GM19328 (cell line): Measurements from ENCODE around the gene PCGF2.
"Not testable (repeated sequence)": the region's sequence is repeated elsewhere in the genome, so short reads cannot be mapped to it uniquely, and the experiment has no call there.

ENCODE experiments used
- ATAC-seq: cut with Tn5 transposase; IDR thresholded peaks from one replicate; pipeline ENCODE4 v1.9.1; 2021; ENCODE audit warnings: mild to moderate bottlenecking, moderate library complexity; ENCODE audit not compliant: unreplicated experiment

The PCGF2 gene

GRCh38 chr17:38738007-38738662 lies 10.0 kb downstream of the PCGF2 start:
- ATAC-seq, result no peak

- ATAC-seq, result no peak
Measured at GRCh38 chr17:38735161-38735997, 12.8 kb downstream of the PCGF2 start.

- ATAC-seq, result no peak
Measured at GRCh38 chr17:38733982-38734973, 13.9 kb downstream of the PCGF2 start.

GRCh38 chr17:38733282-38733981 lies 14.7 kb downstream of the PCGF2 start:
- ATAC-seq, result no peak

- no peak for ATAC-seq
Measured at GRCh38 chr17:38732376-38733281, 15.5 kb downstream of the PCGF2 start.

GRCh38 chr17:38731526-38732294 lies 16.4 kb downstream of the PCGF2 start:
- no peak for ATAC-seq

- ATAC-seq, result no peak
Measured at GRCh38 chr17:38730526-38731379, 17.4 kb downstream of the PCGF2 start.

GRCh38 chr17:38729886-38730525 lies 18.1 kb downstream of the PCGF2 start, which contains the start of gene CISD3:
TSS of gene CISD3 (plus strand) at chr17:38730341. CDS start at chr17:38730359, 18 bp downstream.
- ATAC-seq, result peak; percentile 80

GRCh38 chr17:38729368-38729885 lies 18.7 kb downstream of the PCGF2 start:
- no peak for ATAC-seq

- no peak for ATAC-seq
Measured at GRCh38 chr17:38728290-38728831, 19.8 kb downstream of the PCGF2 start.

GRCh38 chr17:38727736-38728135 lies 20.4 kb downstream of the PCGF2 start:
- no peak for ATAC-seq

- not testable (repeated sequence) for ATAC-seq
Measured at GRCh38 chr17:38726145-38726544, 22.0 kb downstream of the PCGF2 start.

GRCh38 chr17:38725066-38725465 lies 23.1 kb downstream of the PCGF2 start:
- no peak for ATAC-seq

GRCh38 chr17:38724337-38724988 lies 23.7 kb downstream of the PCGF2 start:
- no peak for ATAC-seq

GRCh38 chr17:38721802-38722201 lies 26.3 kb downstream of the PCGF2 start:
- no peak for ATAC-seq

- no peak for ATAC-seq
Measured at GRCh38 chr17:38720941-38721340, 27.2 kb downstream of the PCGF2 start.
